HepG2 (cell line): ENCODE data around the gene LOX. TPM values are rescaled to one million over a fixed set of nuclear protein-coding genes. Genes with fewer than 3 reads are reported as not detected.

Experiments
- ATAC-seq: fragments of 200-7000 bp; cut with Tn5 transposase; 3 replicates; pipeline ENCODE4 v1.9.1; 2020; ENCODE audit warnings: mild to moderate bottlenecking, moderate library complexity
- BruUV-seq: library from RNA; stranded (reverse); fragments of 400-500 nt; replicated peaks from 2 replicates; lab custom pipeline; 2021; lab: Mats Ljungman, UMichigan
- CTCF ChIA-PET: fragments of 300-600 bp; formaldehyde crosslinking; extraction: SDS; loops from one replicate; lab custom pipeline; 2021; ENCODE audit warnings: low total read pairs, inconsistent platforms, low intra/inter-chr PET ratio; lab: Yijun Ruan, JAX
- POLR2A ChIA-PET: fragments of 350-600 bp; sonication (Branson Sonifier 250); formaldehyde crosslinking; loops from one replicate; lab custom pipeline; 2020; ENCODE audit warnings: antibody characterized with exemption, inconsistent platforms; lab: Yijun Ruan, JAX
- DNase-seq: peaks from one replicate; pipeline ENCODE4 v3.0.0-alpha.2; 2015; ENCODE audit warnings: low spot score
- FAIRE-seq: peaks from 3 replicates; lab custom pipeline; 2011; peaks lifted over from hg19 to GRCh38; lab: Jason Lieb, UNC
- H2AFZ ChIP-seq: one replicate; pipeline ENCODE4 v1.6.1; 2011; ENCODE audit warnings: low read length, inconsistent platforms
- H3K27ac ChIP-seq: fragments of 300-600 bp; 3 replicates; pipeline ENCODE4 v1.8.0; 2011; ENCODE audit warnings: mixed run types, mild to moderate bottlenecking, mixed read lengths, low read length, inconsistent platforms; ENCODE audit not compliant: insufficient read depth; ENCODE audit errors: extremely low read length
- H3K27me3 ChIP-seq, 2 experiments: fragments of 200-600 bp in 1 of 2; 2 replicates in 1 of 2; 3 replicates in 1 of 2; pipeline versions ENCODE4 v1.6.0 to v1.8.0; 2011; ENCODE audit warnings: low read length in 2 of 2, mild to moderate bottlenecking in 2 of 2, moderate library complexity in 2 of 2, inconsistent platforms in 1 of 2; ENCODE audit not compliant: insufficient read depth in 2 of 2, control insufficient read depth in 1 of 2
- H3K36me3 ChIP-seq, 2 experiments: fragments of 200-600 bp in 1 of 2; replicated peaks in 1 of 2; 2 replicates in 1 of 2; 3 replicates in 1 of 2; pipeline versions ENCODE4 v1.5.1 to v1.8.0; 2011; ENCODE audit warnings: low read length in 2 of 2, inconsistent platforms in 1 of 2; ENCODE audit not compliant: insufficient read depth in 2 of 2, control insufficient read depth in 1 of 2
- H3K4me1 ChIP-seq: 2 replicates; pipeline ENCODE4 v1.5.1; 2012; ENCODE audit warnings: low read length, inconsistent platforms; ENCODE audit not compliant: insufficient read depth
- H3K4me2 ChIP-seq: 2 replicates; pipeline ENCODE4 v1.6.0; 2011; ENCODE audit warnings: low read depth, low read length, inconsistent platforms
- H3K4me3 ChIP-seq, 3 experiments: fragments of 200-600 bp in 1 of 3; sonication (generic), shearing (Covaris generic) in 1 of 3; replicated peaks in 1 of 3; 2 replicates each; pipeline ENCODE4 v1.5.1; 2011 to 2016; ENCODE audit warnings: low read length in 3 of 3, inconsistent platforms in 2 of 3, low read depth in 2 of 3, mild to moderate bottlenecking in 2 of 3, control low read depth in 1 of 3, mixed read lengths in 1 of 3; ENCODE audit not compliant: insufficient read depth in 1 of 3
- H3K79me2 ChIP-seq: one replicate; pipeline ENCODE4 v1.6.1; 2011; ENCODE audit warnings: low read length, inconsistent platforms; ENCODE audit not compliant: insufficient read depth
- H3K9ac ChIP-seq: 2 replicates; pipeline ENCODE4 v1.6.0; 2011; ENCODE audit warnings: mild to moderate bottlenecking, low read depth, low read length, inconsistent platforms; ENCODE audit not compliant: insufficient read depth
- H3K9me3 ChIP-seq: 2 replicates; pipeline ENCODE4 v1.5.1; 2012; ENCODE audit warnings: mild to moderate bottlenecking, low read length
- H4K20me1 ChIP-seq: 2 replicates; pipeline ENCODE4 v1.6.0; 2011; ENCODE audit warnings: inconsistent platforms, mild to moderate bottlenecking, low read length, moderate library complexity; ENCODE audit not compliant: insufficient read depth
- NFATC3 ChIP-seq: sonication (generic); formaldehyde crosslinking; IDR thresholded peaks from 2 replicates; pipeline ENCODE4 v1.5.1; 2020; ENCODE audit warnings: mild to moderate bottlenecking, missing genetic modification reagents
- RFX5 ChIP-seq: IDR thresholded peaks from 2 replicates; pipeline ENCODE4 v1.6.1; 2011; ENCODE audit warnings: low read depth, low read length, improper control_type of control experiment
- SNAPC2 ChIP-seq: sonication (generic); formaldehyde crosslinking; IDR thresholded peaks from 2 replicates; pipeline ENCODE4 v1.8.1; 2022; ENCODE audit warnings: mild to moderate bottlenecking, missing genetic modification reagents
- SRSF1 ChIP-seq: fragments of 200-400 bp; formaldehyde crosslinking; optimal IDR thresholded peaks from 2 replicates; pipeline ENCODE3; 2017; ENCODE audit warnings: mild to moderate bottlenecking, low read depth, low read length, moderate library complexity
- ZNF558 ChIP-seq: sonication (generic); formaldehyde crosslinking; IDR thresholded peaks from 2 replicates; pipeline ENCODE4 v1.9.0; 2022; ENCODE audit warnings: mild to moderate bottlenecking, missing genetic modification reagents, borderline replicate concordance
- ZNF713 ChIP-seq: sonication (generic); formaldehyde crosslinking; IDR thresholded peaks from 2 replicates; pipeline ENCODE4 v1.4.0; 2020; ENCODE audit warnings: mild to moderate bottlenecking, missing genetic modification reagents
- ZNF777 ChIP-seq: sonication (generic); formaldehyde crosslinking; IDR thresholded peaks from 2 replicates; pipeline ENCODE4 v1.4.0; 2020; ENCODE audit warnings: missing genetic modification reagents
- ZSCAN20 ChIP-seq: sonication (generic); formaldehyde crosslinking; IDR thresholded peaks from 2 replicates; pipeline ENCODE4 v1.4.0; 2020; ENCODE audit warnings: missing genetic modification reagents, mild to moderate bottlenecking, borderline replicate concordance
- WGBS: methylation state at CpG from one replicate; pipeline ENCODE4 v1.1.6; 2017; ENCODE audit warnings: low lambda C conversion rate; 5-methylcytosine and 5-hydroxymethylcytosine counted together
- in situ Hi-C: cut with HindIII; loops from 2 replicates; pipeline ENCODE4 v1.10.0; 2017; ENCODE audit warnings: low pct_unique_long_range_greater_than_20kb; ENCODE audit not compliant: extremely low pct_ligation_motif_present
- intact Hi-C: fragments of 100-400 bp; cut with micrococcal nuclease; formaldehyde crosslinking; loops from one replicate; pipeline ENCODE4 v1.10.0; 2022; ENCODE audit not compliant: unreplicated experiment
- polyA plus RNA-seq, 8 experiments: library from polyadenylated mRNA; depleted of rRNA in 3 of 8; stranded (reverse) in 7 of 8; unstranded in 1 of 8; fragments of >200 nt; fragmentation: Illumina TruSeq in 4 of 8; extraction: Trizol in 4 of 8; gene quantifications; 2 replicates each; pipeline versions ENCODE4 v1.2.1 to v1.2.3, GENCODE V29; 2011 to 2016; ENCODE audit warnings: low read depth in 4 of 8, missing spikeins in 1 of 8, mixed read lengths in 1 of 8; ENCODE audit not compliant: insufficient read depth in 1 of 8
- total RNA-seq, 5 experiments: library from RNA; depleted of rRNA; stranded (reverse); fragments of >200 nt; fragmentation: Illumina TruSeq; extraction: Trizol; gene quantifications; 2 replicates each; pipeline ENCODE4 v1.2.3, GENCODE V29; 2016; ENCODE audit warnings: low read depth in 1 of 5
- TF ChIP-seq, protein P1 (sequence below): sonication (generic); IDR thresholded peaks from 2 replicates; pipeline ENCODE4 v1.6.1; 2016; ENCODE audit warnings: low read depth, borderline replicate concordance

LOX gene
- total and polyA plus RNA-seq, 2 of the 13 experiments (the other 11 are each of a cell fraction or from before 2014, with no cell fraction given), result 0.73 to 173 TPM

DNA sequence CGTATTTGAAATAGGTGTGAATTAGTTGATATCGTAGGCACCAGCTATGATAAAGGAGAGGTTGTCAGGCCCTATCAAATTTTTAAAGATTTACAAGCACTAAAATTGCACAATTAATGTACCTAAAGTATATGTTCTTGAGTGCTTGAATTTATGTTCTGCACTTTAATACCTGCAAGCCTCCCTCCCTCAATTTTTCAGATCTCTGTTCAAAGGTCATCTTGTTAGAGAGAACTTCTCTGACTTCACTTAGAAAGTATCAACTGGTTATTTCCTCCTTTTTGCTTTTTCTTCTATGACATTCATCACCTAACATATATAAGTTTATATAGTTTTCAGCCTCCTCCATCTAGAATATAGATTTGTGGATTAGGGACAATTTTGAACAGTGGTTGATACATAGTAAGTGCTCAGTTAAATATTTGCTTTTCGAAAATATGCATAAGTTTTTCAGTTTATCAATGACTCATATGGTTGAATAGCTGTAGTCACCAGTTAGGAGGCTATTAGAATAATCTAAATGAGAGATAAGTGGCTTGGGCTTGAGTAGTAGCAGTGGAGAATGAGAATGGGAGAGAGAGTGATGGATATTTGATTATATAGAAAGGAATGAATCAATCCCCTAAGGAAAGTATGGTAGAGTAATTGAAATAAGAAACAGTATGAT lies 37.3 kb downstream of the LOX start (continued):
- TF ChIP-seq, protein P1, sequence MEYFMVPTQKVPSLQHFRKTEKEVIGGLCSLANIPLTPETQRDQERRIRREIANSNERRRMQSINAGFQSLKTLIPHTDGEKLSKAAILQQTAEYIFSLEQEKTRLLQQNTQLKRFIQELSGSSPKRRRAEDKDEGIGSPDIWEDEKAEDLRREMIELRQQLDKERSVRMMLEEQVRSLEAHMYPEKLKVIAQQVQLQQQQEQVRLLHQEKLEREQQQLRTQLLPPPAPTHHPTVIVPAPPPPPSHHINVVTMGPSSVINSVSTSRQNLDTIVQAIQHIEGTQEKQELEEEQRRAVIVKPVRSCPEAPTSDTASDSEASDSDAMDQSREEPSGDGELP, result no peak
- TF ChIP-seq ZNF777 (CRISPR knock-in tag) (no peak), ZNF558 (no peak), RFX5 (no peak), SRSF1 (no peak), NFATC3 (CRISPR knock-in tag) (no peak), SNAPC2 (CRISPR knock-in tag) (no peak)

DNA sequence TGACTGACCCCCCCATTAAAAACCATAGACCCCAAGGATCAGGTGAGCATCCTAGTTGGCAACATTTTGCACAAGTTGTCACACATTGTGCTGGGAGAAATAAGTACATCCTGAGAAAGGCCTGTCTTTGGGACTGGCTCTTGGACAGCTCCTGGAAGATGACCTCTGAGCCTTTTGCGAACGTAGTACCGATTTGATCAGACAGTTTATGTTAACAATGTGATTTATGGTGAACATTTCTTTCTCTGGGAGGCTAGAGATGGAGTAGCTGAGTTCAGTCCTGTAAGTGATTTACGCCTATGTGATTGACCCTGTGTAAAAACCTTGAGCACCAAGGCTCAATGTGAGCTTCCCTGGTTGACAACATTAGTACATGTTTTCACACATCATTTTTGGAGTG lies 41.7 kb downstream of the LOX start:
- no peak overlapping the region for H3K4me3 ChIP-seq
- BruUV-seq, result no TSS peak
- no peaks in the 10 kb centered on the region for H3K9me3 ChIP-seq
- H3K27ac ChIP-seq, result no peak overlapping the region
- no peak for DNase-seq
- no peaks in the 10 kb centered on the region for H3K36me3 ChIP-seq
- H3K9ac ChIP-seq, result no peak overlapping the region
- no peak for TF ChIP-seq ZNF713 (CRISPR knock-in tag)
- TF ChIP-seq ZSCAN20, result no peak
- ATAC-seq, result no peak
- CTCF ChIA-PET, result no interaction called here
- H4K20me1 ChIP-seq, result no peaks in the 10 kb centered on the region
- no peak for FAIRE-seq
- intact Hi-C loops (no loop called here), in situ Hi-C loops (no loop called here)
- no peaks in the 10 kb centered on the region for H3K79me2 ChIP-seq
- H3K27me3 ChIP-seq, result no peaks in the 10 kb centered on the region
- H2AFZ ChIP-seq, result no peak overlapping the region
- H3K4me1 ChIP-seq, result peaks cover 34% of the 10 kb centered on the region
- H3K4me2 ChIP-seq, result no peak overlapping the region
- 85% methylated on average over 4 of the region's 4 CpGs for WGBS
- POLR2A ChIA-PET, result no interaction called here
